Chondrocyte (in vitro differentiated cells): ENCODE data around the gene MICB. TPM values are rescaled to one million over a fixed set of nuclear protein-coding genes. Genes with fewer than 3 reads are reported as not detected.

ENCODE experiments used
- DNase-seq: peaks from one replicate; pipeline ENCODE4 v3.0.0; 2021; ENCODE audit warnings: mixed read lengths, low spot score
- H3K27ac Mint-ChIP-seq: one replicate; pipeline ENCODE4 v1.8.0; 2021; ENCODE audit warnings: mild to moderate bottlenecking, moderate library complexity, mixed read lengths; ENCODE audit not compliant: unreplicated experiment
- H3K27me3 Mint-ChIP-seq: 2 replicates; pipeline ENCODE4 v1.8.0; 2021; ENCODE audit warnings: low read depth, mixed read lengths
- H3K36me3 Mint-ChIP-seq: 2 replicates; pipeline ENCODE4 v1.8.0; 2021; ENCODE audit warnings: low read depth, mixed read lengths
- H3K4me1 Mint-ChIP-seq: 2 replicates; pipeline ENCODE4 v1.8.0; 2021; ENCODE audit warnings: low read depth, mild to moderate bottlenecking, mixed read lengths
- H3K4me3 Mint-ChIP-seq: one replicate; pipeline ENCODE4 v1.8.0; 2021; ENCODE audit warnings: mild to moderate bottlenecking, moderate library complexity, mixed read lengths; ENCODE audit not compliant: unreplicated experiment
- H3K9me3 Mint-ChIP-seq: 2 replicates; pipeline ENCODE4 v1.8.0; 2021; ENCODE audit warnings: low read depth, mixed read lengths
- total RNA-seq: library from RNA; stranded (reverse); gene quantifications from 3 replicates; pipeline ENCODE4 v1.2.1, GENCODE V29; 2021
- TF ChIP-seq, protein P1 (sequence below): fragments of 200-600 bp; sonication (generic); IDR thresholded peaks from 2 replicates; pipeline ENCODE4 v1.5.0; 2021; ENCODE audit warnings: antibody characterized with exemption, mild to moderate bottlenecking, moderate library complexity

Gene MICB
- total RNA-seq, 1 donor from 2014 or later, result 7.8 TPM

DNA sequence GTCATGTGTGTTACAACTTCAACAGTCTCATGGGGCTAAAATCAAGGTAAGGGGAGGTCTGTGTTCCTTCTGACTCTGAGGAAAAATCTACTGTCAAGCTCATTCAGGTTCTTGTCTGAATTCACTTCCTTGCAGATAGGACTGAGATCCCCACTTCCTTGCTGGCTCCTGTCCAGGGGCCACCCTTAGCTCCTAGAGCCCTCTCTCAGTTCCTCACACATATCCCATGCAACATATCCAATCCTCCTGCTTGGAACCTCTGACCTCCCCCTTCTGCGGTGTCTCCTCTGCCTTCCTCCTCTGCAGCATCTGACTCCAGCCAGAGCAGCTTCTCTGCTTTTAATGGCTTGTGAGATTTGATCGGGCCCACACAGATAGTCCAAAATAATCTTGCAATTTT, 27.1 kb upstream of the MICB start:
- no peaks in the 10 kb centered on the region for H3K36me3 Mint-ChIP-seq
- no peak overlapping the region for H3K27ac Mint-ChIP-seq
- peaks cover 11% of the 10 kb centered on the region for H3K27me3 Mint-ChIP-seq
- DNase-seq, result no peak
- TF ChIP-seq, protein P1, sequence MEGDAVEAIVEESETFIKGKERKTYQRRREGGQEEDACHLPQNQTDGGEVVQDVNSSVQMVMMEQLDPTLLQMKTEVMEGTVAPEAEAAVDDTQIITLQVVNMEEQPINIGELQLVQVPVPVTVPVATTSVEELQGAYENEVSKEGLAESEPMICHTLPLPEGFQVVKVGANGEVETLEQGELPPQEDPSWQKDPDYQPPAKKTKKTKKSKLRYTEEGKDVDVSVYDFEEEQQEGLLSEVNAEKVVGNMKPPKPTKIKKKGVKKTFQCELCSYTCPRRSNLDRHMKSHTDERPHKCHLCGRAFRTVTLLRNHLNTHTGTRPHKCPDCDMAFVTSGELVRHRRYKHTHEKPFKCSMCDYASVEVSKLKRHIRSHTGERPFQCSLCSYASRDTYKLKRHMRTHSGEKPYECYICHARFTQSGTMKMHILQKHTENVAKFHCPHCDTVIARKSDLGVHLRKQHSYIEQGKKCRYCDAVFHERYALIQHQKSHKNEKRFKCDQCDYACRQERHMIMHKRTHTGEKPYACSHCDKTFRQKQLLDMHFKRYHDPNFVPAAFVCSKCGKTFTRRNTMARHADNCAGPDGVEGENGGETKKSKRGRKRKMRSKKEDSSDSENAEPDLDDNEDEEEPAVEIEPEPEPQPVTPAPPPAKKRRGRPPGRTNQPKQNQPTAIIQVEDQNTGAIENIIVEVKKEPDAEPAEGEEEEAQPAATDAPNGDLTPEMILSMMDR, result no peak
- no peak overlapping the region for H3K4me3 Mint-ChIP-seq
- no peaks in the 10 kb centered on the region for H3K9me3 Mint-ChIP-seq
- peaks cover 30% of the 10 kb centered on the region for H3K4me1 Mint-ChIP-seq

DNA sequence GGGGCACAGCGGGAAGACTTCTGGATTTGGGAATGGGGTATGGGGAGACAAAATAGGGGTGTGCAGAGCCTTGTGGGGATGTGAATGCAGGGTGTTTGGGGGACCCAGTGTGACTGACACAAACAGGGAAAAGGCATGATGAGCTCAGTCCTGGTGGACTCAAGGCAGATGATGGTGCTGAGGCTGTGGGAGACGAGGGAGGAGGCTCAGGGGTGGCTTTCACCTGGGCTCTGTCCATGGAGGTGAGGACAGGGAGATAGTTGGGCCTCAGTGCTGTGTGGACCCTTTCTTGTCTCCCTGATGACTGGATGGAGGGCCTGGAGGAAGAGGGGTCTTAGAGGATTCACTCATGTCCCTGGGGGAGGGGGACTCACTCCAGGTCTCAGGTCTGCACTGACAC, 26.2 kb upstream of the MICB start:
- no peak overlapping the region for H3K27ac Mint-ChIP-seq

DNA sequence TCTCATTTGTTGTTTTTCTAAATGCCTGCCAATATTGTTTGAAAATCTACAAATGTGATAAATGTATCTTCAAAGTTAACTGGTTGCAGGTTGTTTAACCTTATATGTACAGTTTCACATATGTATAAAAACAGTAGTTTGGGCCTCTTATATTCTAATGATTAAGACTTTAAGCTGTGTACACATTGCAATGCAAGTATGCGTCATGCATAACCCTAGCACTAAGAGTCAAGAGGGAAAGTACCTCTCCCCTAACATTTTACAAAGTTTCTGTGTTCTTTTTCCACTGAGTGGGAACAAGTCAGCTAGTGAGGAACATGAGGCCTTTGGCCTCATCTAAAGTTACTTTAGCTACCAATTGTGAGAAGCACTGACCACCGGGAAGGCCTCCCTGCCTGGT, 25.7 kb upstream of the MICB start:
- H3K27ac Mint-ChIP-seq, result no peak overlapping the region
- H3K4me1 Mint-ChIP-seq, result peaks cover 30% of the 10 kb centered on the region
- no peak overlapping the region for H3K4me3 Mint-ChIP-seq
- TF ChIP-seq, protein P1, result no peak
- no peaks in the 10 kb centered on the region for H3K36me3 Mint-ChIP-seq
- H3K9me3 Mint-ChIP-seq, result no peaks in the 10 kb centered on the region
- H3K27me3 Mint-ChIP-seq, result peaks cover 11% of the 10 kb centered on the region
- no peak for DNase-seq

More for the DNA sequence above, 26.2 kb upstream of the MICB start:
- TF ChIP-seq, protein P1, result no peak
- no peaks in the 10 kb centered on the region for H3K36me3 Mint-ChIP-seq
- H3K4me1 Mint-ChIP-seq, result peaks cover 30% of the 10 kb centered on the region
- H3K9me3 Mint-ChIP-seq, result no peaks in the 10 kb centered on the region
- no peak overlapping the region for H3K4me3 Mint-ChIP-seq
- H3K27me3 Mint-ChIP-seq, result peaks cover 11% of the 10 kb centered on the region
- no peak for DNase-seq

DNA sequence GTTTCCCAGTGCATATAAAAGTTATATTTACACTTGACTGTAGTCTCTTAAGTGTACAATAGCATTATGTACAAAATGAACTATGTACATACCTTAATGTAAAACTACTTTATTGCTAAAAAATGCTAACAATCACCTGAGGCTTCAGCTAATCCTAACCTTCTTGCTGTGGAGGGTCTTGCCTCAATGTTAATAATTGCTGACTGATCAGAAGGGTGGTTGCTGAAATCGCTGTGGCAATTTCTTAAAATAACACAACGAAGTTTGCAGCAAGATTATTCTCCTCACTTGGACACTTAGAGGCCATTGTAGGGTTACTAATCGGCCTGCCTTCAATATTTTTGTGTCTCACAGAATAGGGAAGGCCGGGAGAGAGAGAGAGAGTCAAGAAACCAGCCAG, 24.7 kb upstream of the MICB start:
- H3K4me3 Mint-ChIP-seq, result no peak overlapping the region
- no peaks in the 10 kb centered on the region for H3K36me3 Mint-ChIP-seq
- peaks cover 30% of the 10 kb centered on the region for H3K4me1 Mint-ChIP-seq
- H3K27ac Mint-ChIP-seq, result peak overlapping the region; percentile 99
- no peak for DNase-seq
- peaks cover 11% of the 10 kb centered on the region for H3K27me3 Mint-ChIP-seq
- H3K9me3 Mint-ChIP-seq, result no peaks in the 10 kb centered on the region
- TF ChIP-seq, protein P1, result no peak

DNA sequence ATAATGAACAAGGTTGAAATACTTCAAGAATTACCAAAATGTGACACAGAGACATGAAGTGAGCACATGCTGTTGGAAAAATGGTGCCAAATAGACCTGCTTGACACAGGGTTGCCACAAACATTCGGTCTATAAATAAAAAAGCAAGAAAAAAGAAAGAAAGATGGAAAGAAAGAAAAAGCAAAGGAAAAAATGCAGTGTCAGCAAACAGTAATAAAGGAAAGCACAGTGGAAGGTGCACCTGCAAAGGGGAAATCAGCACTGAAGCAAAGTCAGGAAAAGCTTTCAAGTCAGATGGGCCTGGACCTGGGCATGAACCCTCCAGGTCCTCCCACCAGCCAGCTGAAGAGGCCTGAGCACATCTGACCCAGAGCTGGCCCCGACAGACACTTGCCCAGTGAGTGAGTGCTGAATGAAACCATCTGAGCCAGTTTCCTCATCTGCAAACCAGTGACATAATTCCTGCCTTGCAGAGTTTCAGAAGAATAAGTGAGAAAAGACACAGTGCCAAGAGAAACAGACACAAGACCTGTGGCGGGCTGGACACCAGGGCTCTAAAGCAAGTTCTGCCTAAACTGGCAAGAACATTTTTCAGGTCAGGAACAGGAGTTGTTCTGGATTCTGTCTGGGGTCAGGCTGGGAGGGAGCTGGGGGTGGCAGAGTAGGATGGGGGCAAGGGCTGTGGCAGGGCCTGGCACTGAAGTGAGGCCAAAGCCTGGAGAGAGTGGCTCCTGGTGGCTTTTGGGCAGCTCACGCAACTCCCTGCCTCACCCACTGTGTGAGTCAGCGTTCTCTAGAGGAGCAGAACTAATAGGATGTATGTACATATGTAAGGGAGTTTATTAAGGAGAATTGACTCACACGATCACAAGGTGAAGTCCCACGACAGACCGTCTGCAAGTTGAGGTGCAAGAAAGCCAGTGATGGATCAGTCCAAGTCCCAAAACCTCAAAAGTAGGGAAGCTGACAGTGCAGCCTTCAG, 23.9 kb upstream of the MICB start:
- Mint-ChIP-seq H3K27ac (peak overlapping the region; percentile 99), H3K36me3 (no peaks in the 10 kb centered on the region), H3K27me3 (peaks cover 11% of the 10 kb centered on the region), H3K4me1 (peaks cover 30% of the 10 kb centered on the region), H3K9me3 (no peaks in the 10 kb centered on the region), H3K4me3 (no peak overlapping the region)
- DNase-seq, result no peak
- TF ChIP-seq, protein P1, result no peak
